ENCODE data around the gene DUSP12. TPM values are rescaled to one million over a fixed set of nuclear protein-coding genes. Genes with fewer than 3 reads are reported as not detected.

The DUSP12 gene
- total RNA-seq, 2 donors from 2014 or later = 26.2 to 28.9 TPM

- no peak for DNase-seq
- Histone ChIP-seq H3K4me3 (ENCODE audit: low read length) (no peak overlapping the region), H3K9me3 (ENCODE audit: control insufficient read depth, low read length) (no peaks in the 10 kb centered on the region), H3K4me1 (ENCODE audit: control insufficient read depth, insufficient read depth, low read length) (no peaks in the 10 kb centered on the region), H3K27ac (ENCODE audit: low read depth, low read length) (no peak overlapping the region), H3K36me3 (ENCODE audit: control insufficient read depth, insufficient read depth, low read length) (no peaks in the 10 kb centered on the region), H3K27me3 (ENCODE audit: control insufficient read depth, insufficient read depth, low read length, poor library complexity, severe bottlenecking) (peaks cover 63% of the 10 kb centered on the region), H3K9ac (ENCODE audit: extremely low read depth, low read length, poor library complexity, severe bottlenecking) (no peak overlapping the region)
- no peak for TF ChIP-seq CTCF (conservative IDR thresholded peaks at IDR 0.05)
- H3K4me1 Mint-ChIP-seq = no peaks in the 10 kb centered on the region
- peaks cover 58% of the 10 kb centered on the region for H3K27me3 Mint-ChIP-seq (ENCODE audit: insufficient read depth)
- no peak overlapping the region for H3K4me3 Mint-ChIP-seq
- no peaks in the 10 kb centered on the region for H3K36me3 Mint-ChIP-seq (ENCODE audit: low read depth)
- no peak overlapping the region for H3K27ac Mint-ChIP-seq
- no peaks in the 10 kb centered on the region for H3K9me3 Mint-ChIP-seq
- 93 to 100% methylated on average over 3 to 8 of the region's 8 CpGs for WGBS, 2 experiments (ENCODE audit: insufficient coverage in 1 of 2, insufficient read length in 1 of 2)
Measured at GRCh38 chr1:161718559-161719324, 30.8 kb upstream of the DUSP12 start.

GRCh38 chr1:161719325-161719611 is 30.3 kb upstream of the DUSP12 start:
- Mint-ChIP-seq H3K27ac (no peak overlapping the region), H3K4me3 (no peak overlapping the region), H3K9me3 (no peaks in the 10 kb centered on the region), H3K4me1 (no peaks in the 10 kb centered on the region), H3K36me3 (ENCODE audit: low read depth) (no peaks in the 10 kb centered on the region), H3K27me3 (ENCODE audit: insufficient read depth) (peaks cover 63% of the 10 kb centered on the region)
- TF ChIP-seq CTCF (conservative IDR thresholded peaks at IDR 0.05) = no peak
- 90 to 100% methylated on average over 1 of the region's 1 CpG for WGBS, 2 experiments (ENCODE audit: insufficient coverage in 1 of 2, insufficient read length in 1 of 2)
- no peaks in the 10 kb centered on the region for H3K36me3 ChIP-seq (ENCODE audit: control insufficient read depth, insufficient read depth, low read length)
- H3K27me3 ChIP-seq (ENCODE audit: control insufficient read depth, insufficient read depth, low read length, poor library complexity, severe bottlenecking) = peaks cover 65% of the 10 kb centered on the region
- no peaks in the 10 kb centered on the region for H3K4me1 ChIP-seq (ENCODE audit: control insufficient read depth, insufficient read depth, low read length)
- H3K9me3 ChIP-seq (ENCODE audit: control insufficient read depth, low read length) = no peaks in the 10 kb centered on the region
- no peak overlapping the region for H3K27ac ChIP-seq (ENCODE audit: low read depth, low read length)
- no peak overlapping the region for H3K9ac ChIP-seq (ENCODE audit: extremely low read depth, low read length, poor library complexity, severe bottlenecking)
- DNase-seq = no peak
- no peak overlapping the region for H3K4me3 ChIP-seq (ENCODE audit: low read length)

GRCh38 chr1:161720422-161720821 is 29.2 kb upstream of the DUSP12 start:
- Histone ChIP-seq H3K9me3 (ENCODE audit: control insufficient read depth, low read length) (no peaks in the 10 kb centered on the region), H3K27ac (ENCODE audit: low read depth, low read length) (no peak overlapping the region), H3K27me3 (ENCODE audit: control insufficient read depth, insufficient read depth, low read length, poor library complexity, severe bottlenecking) (peaks cover 74% of the 10 kb centered on the region), H3K4me1 (ENCODE audit: control insufficient read depth, insufficient read depth, low read length) (no peaks in the 10 kb centered on the region), H3K9ac (ENCODE audit: extremely low read depth, low read length, poor library complexity, severe bottlenecking) (no peak overlapping the region), H3K36me3 (ENCODE audit: control insufficient read depth, insufficient read depth, low read length) (no peaks in the 10 kb centered on the region), H3K4me3 (ENCODE audit: low read length) (no peak overlapping the region)
- no peak overlapping the region for H3K27ac Mint-ChIP-seq
- TF ChIP-seq CTCF (conservative IDR thresholded peaks at IDR 0.05) = no peak
- peaks cover under 1% of the 10 kb centered on the region for H3K4me1 Mint-ChIP-seq
- DNase-seq = no peak
- H3K9me3 Mint-ChIP-seq = no peaks in the 10 kb centered on the region
- WGBS, 2 experiments (ENCODE audit: insufficient coverage in 1 of 2, insufficient read length in 1 of 2) = 80 to 95% methylated on average over 1 of the region's 1 CpG
- H3K27me3 Mint-ChIP-seq (ENCODE audit: insufficient read depth) = peaks cover 73% of the 10 kb centered on the region
- H3K4me3 Mint-ChIP-seq = no peak overlapping the region
- no peaks in the 10 kb centered on the region for H3K36me3 Mint-ChIP-seq (ENCODE audit: low read depth)

All from endodermal cell (in vitro differentiated cells).